ENCODE results near the gene SLC13A2.
"Not testable (repeated sequence)": the region's sequence is repeated elsewhere in the genome, so short reads cannot be mapped to it uniquely, and the experiment has no call there.

Gene SLC13A2, protein sequence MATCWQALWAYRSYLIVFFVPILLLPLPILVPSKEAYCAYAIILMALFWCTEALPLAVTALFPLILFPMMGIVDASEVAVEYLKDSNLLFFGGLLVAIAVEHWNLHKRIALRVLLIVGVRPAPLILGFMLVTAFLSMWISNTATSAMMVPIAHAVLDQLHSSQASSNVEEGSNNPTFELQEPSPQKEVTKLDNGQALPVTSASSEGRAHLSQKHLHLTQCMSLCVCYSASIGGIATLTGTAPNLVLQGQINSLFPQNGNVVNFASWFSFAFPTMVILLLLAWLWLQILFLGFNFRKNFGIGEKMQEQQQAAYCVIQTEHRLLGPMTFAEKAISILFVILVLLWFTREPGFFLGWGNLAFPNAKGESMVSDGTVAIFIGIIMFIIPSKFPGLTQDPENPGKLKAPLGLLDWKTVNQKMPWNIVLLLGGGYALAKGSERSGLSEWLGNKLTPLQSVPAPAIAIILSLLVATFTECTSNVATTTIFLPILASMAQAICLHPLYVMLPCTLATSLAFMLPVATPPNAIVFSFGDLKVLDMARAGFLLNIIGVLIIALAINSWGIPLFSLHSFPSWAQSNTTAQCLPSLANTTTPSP

DNA sequence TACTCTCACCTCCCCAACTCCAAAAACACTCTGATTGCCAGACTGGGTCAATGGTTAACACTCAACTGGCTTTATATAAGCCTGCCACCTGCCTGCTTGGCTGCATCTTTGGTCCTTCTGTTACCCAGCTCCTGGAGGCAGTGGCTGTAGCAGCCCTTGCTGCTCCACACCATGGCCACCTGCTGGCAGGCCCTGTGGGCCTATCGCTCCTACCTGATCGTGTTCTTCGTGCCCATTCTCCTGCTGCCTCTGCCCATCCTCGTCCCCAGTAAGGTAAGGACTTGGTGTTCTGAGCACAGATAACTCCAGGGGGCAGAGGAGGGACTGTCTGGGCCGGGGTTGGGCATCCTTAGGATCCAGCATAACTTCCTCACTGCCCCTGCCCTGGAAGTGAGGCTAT is at the start of gene SLC13A2:
Gene SLC13A2 (plus strand): TSS at position 103 of the 400 bp plus-strand sequence. CDS start 69 bp downstream, at position 172.
- in situ Hi-C loops (cut with MboI; ENCODE audit: low sequenced_read_pairs), result no loop called here

GRCh38 chr17:28425206-28425605 is 48.2 kb upstream of the SLC13A2 start:
- in situ Hi-C loops (cut with MboI; ENCODE audit: low sequenced_read_pairs), result no loop called here

- in situ Hi-C loops (cut with MboI; ENCODE audit: low sequenced_read_pairs), result no loop called here
Measured at GRCh38 chr17:28426081-28426519, 47.3 kb upstream of the SLC13A2 start.

DNA sequence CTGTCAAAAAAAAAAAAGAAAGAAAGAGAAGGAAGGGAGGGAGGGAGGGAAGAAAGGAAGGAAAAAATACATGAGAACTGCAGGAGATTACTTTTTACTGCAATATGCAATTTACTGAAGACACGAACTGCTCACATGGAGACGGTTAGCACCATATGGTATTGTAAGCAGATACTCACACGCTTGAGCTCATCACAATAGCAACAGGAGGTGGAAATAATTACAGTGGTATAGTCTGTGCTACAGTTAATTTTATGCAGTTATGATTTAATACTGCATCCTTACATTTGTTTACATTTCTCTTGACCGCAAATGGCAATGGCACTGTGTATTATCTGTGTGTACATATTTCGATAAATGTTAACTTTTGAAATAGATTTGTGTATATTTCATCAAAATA is 46.1 kb upstream of the SLC13A2 start:
- in situ Hi-C loops (cut with MboI; ENCODE audit: low sequenced_read_pairs), result no loop called here

DNA sequence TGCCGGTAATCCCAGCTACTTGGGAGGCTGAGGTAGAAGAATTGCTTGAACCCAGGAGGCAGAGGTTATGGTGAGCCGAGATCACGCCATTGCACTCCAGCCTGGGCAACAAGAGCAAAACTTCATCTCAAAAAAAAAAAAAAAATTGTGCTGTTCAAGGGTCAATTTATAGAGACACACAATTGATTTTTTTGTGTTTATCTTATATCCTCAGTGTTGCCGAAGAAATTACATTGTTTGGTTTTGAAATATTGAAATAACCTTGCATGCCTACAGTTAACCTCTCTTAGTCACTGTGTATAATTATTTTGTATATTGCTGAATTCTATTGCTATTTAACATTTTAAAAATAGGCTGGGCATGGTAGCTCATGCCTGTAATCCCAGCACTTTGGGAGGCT is 45.5 kb upstream of the SLC13A2 start:
- in situ Hi-C loops (cut with MboI; ENCODE audit: low sequenced_read_pairs), result not testable (repeated sequence)

DNA sequence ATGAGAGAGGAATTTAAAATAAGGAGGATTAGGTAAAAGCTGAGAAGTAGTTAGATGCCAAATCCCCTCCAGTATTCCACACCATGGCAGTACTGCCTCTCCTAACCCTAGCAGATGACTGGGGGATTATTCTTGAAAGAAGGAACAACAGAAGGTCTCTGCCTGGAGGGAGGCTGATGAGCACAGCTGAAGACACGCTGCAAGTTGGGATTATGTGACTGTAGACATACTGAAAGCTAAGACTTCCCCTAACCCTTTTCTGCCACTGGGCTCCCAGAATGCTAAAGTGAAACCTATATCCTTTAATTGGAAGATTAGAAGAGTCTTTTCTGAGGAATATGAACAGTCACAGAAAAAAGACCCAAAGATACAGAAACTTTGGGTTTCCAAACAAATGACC is 39.7 kb upstream of the SLC13A2 start:
- in situ Hi-C loops (cut with MboI; ENCODE audit: low sequenced_read_pairs), result no loop called here

DNA sequence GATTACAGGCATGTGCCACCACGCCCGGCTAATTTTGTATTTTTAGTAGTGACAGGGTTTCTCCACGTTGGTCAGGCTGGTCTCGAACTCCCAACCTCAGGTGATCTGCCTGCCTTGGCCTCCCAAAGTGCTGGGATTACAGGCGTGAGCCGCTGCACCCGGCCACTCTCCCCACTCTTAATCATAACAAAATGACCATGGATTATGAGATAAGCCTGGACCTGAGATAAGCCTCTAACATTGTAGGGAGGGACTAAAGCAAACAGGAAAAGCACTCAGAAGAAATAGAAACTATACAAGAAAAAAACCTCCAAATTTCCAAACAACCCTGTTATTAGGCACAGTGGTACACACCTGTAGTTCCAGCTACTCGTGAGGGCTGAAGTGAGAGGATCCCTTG is 39.1 kb upstream of the SLC13A2 start:
- in situ Hi-C loops (cut with MboI; ENCODE audit: low sequenced_read_pairs), result not testable (repeated sequence)

- in situ Hi-C loops (cut with MboI; ENCODE audit: low sequenced_read_pairs), result no loop called here
Measured at GRCh38 chr17:28443901-28444638, 29.4 kb upstream of the SLC13A2 start.

- in situ Hi-C loops (cut with MboI; ENCODE audit: low sequenced_read_pairs), result no loop called here
Measured at GRCh38 chr17:28446716-28447395, 26.6 kb upstream of the SLC13A2 start.

GRCh38 chr17:28447396-28447760 is 26.1 kb upstream of the SLC13A2 start:
- in situ Hi-C loops (cut with MboI; ENCODE audit: low sequenced_read_pairs), result no loop called here

GRCh38 chr17:28449859-28450258 is 23.6 kb upstream of the SLC13A2 start:
- in situ Hi-C loops (cut with MboI; ENCODE audit: low sequenced_read_pairs), result no loop called here

GRCh38 chr17:28457890-28458289 is 15.6 kb upstream of the SLC13A2 start:
- in situ Hi-C loops (cut with MboI; ENCODE audit: low sequenced_read_pairs), result no loop called here

DNA sequence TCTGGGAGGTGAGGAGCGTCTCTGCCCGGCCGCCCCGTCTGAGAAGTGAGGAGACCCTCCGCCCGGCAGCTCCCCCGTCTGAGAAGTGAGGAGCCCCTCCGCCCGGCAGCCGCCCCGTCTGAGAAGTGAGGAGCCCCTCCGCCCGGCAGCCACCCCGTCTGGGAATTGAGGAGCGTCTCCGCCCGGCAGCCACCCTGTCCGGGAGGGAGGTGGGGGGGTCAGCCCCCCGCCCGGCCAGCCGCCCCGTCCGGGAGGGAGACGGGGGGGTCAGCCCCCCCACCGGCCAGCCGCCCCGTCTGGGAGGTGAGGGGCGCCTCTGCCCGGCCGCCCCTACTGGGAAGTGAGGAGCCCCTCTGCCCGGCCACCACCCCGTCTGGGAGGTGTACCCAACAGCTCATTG is 14.6 kb upstream of the SLC13A2 start:
- in situ Hi-C loops (cut with MboI; ENCODE audit: low sequenced_read_pairs), result not testable (repeated sequence)

- in situ Hi-C loops (cut with MboI; ENCODE audit: low sequenced_read_pairs), result no loop called here
Measured at GRCh38 chr17:28460901-28461300, 12.5 kb upstream of the SLC13A2 start.

GRCh38 chr17:28466001-28466400 is 7.4 kb upstream of the SLC13A2 start:
- in situ Hi-C loops (cut with MboI; ENCODE audit: low sequenced_read_pairs), result no loop called here

DNA sequence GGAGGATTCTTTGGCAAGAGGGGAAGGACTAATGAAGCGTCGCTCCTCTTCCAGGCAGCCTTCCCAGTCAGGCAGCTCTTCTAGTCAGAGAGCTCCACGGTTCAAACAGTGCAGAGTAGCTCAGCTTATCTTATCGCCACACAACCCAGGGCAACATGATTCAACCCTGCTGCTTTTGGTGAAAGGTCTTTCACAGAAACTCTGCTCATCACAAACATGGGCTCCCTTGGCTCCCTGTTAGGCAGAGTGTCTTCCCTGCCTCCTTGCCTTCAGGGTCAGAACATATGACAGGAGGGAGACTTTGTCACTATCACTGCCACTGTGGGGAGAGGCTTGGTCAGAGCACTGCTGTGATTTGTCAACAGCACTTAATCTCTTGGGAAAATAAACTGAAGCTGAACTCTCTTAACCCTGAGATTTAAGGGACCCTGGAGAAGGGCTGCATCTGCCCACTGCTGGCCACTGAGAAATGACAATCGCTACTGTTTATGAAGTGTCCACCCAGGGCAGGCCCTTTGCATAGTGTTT is 6.9 kb upstream of the SLC13A2 start:
- in situ Hi-C loops (cut with MboI; ENCODE audit: low sequenced_read_pairs), result no loop called here

DNA sequence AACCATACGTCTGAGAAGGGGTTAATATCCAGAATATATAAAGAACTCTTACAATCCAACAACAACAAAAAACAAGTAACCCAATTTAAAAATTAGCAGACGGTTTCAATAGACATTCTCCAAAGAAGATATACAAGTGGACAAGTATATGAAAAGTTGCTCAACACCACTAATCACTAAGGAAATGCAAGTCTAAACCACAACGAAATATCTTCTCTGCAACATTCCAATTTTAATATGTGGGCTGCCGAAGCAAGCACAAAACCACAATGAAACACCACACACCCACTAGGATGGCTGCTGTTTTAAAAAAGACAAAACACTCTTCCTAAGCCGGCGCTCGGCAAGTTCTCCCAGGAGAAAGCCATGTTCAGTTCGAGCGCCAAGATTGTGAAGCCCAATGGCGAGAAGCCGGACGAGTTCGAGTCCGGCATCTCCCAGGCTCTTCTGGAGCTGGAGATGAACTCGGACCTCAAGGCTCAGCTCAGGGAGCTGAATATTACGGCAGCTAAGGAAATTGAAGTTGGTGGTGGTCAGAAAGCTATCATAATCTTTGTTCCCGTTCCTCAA is 5.9 kb upstream of the SLC13A2 start:
- in situ Hi-C loops (cut with MboI; ENCODE audit: low sequenced_read_pairs), result no loop called here

- in situ Hi-C loops (cut with MboI; ENCODE audit: low sequenced_read_pairs), result not testable (repeated sequence)
Measured at GRCh38 chr17:28468033-28468735, 5.3 kb upstream of the SLC13A2 start.

GRCh38 chr17:28468781-28469180 is 4.7 kb upstream of the SLC13A2 start:
- in situ Hi-C loops (cut with MboI; ENCODE audit: low sequenced_read_pairs), result no loop called here

- in situ Hi-C loops (cut with MboI; ENCODE audit: low sequenced_read_pairs), result no loop called here
Measured at GRCh38 chr17:28469376-28469775, 4.1 kb upstream of the SLC13A2 start.

Measured in HL-60/S4 treated with retinoic acid at 250 ng/mL for 4 days and 3 days (cell line).